HG02970 (cell line): ENCODE data around the gene NKX2-4.
"Not testable (repeated sequence)": the region's sequence is repeated elsewhere in the genome, so short reads cannot be mapped to it uniquely, and the experiment has no call there.

Source experiments
- ATAC-seq: cut with Tn5 transposase; IDR thresholded peaks from one replicate; pipeline ENCODE4 v1.9.1; 2021; ENCODE audit warnings: mild to moderate bottlenecking, moderate library complexity, moderate number of reproducible peaks; ENCODE audit not compliant: unreplicated experiment, low FRiP score

The NKX2-4 gene

GRCh38 chr20:21366273-21366672, 31.1 kb downstream of the NKX2-4 start:
- not testable (repeated sequence) for ATAC-seq

DNA sequence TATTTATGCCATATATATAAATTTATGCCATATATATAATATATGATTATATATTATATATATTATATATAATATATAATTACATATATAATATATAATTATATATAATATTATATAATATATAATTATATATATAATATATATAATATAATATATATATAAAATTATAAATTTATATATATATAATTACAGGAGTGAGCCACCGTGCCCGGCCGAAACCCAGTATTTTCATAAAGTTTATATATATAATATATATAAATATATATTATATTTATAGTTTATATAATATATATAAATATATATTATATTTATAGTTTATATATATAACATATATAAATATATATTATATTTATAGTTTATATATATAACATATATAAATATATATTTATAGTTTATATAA, 31.6 kb downstream of the NKX2-4 start:
- ATAC-seq = no peak

GRCh38 chr20:21364413-21364812, 32.9 kb downstream of the NKX2-4 start:
- ATAC-seq = no peak

GRCh38 chr20:21361266-21361665, 36.1 kb downstream of the NKX2-4 start:
- no peak for ATAC-seq

- ATAC-seq = no peak
Observed at GRCh38 chr20:21360705-21361104, 36.6 kb downstream of the NKX2-4 start.

DNA sequence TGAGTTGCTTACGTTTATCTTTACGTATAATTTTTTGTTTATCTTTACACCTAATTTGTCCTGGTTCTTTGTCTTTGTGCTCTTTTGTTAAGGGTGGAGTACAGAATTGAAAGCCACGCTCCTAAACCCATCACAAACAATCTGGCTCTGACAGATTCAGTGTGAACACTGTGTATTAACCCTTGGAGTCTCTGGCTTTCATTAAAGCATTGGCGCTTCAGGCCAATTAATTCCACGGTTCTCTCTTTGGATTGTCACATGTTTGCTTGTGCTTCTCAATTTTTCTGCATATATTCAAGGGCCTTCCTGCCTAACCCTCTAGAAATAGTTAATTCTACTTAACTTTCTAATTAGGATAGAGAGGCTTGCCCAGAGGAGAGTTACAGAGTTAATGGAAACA, 38.6 kb downstream of the NKX2-4 start:
- ATAC-seq = no peak

GRCh38 chr20:21357844-21358243, 39.5 kb downstream of the NKX2-4 start:
- no peak for ATAC-seq

DNA sequence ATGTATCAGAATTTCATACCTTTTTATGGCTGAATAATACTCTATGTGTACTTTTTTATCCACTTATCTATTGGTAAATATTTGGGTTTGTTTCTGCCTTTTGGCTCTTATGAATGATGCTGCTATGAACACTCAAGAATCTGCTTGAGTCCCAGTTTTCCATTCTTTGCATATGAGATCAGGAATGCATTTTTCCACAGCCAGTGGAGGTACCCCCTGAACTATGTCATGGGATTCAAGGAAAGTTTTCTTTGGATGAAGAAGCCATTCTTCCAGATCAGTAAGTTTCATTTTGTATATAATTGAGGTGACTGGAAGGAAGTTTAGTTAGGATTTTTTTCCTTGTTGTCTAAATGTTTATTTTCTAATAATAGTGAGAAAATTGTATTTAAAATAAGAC, 40.9 kb downstream of the NKX2-4 start:
- ATAC-seq = no peak

DNA sequence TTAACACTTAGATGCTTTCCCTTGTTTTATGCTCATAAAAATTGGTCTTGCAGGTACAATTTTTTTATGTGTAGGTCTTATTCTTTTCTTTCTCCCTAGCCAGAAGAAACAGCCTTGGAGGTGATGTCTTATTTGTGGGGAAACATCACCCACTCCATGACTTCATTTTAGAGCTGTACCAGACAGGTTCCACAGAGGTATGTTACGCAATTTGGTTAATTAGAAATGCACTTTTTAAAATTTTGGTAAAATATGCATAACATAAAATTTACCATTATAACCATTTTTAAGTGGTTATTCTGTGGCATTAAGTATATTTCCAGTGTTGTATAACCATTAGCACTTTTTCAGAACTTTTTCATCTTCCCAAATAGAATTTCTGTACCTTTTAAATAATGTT, 41.3 kb downstream of the NKX2-4 start:
- no peak for ATAC-seq

- no peak for ATAC-seq
Observed at GRCh38 chr20:21353236-21353635, 44.1 kb downstream of the NKX2-4 start.

DNA sequence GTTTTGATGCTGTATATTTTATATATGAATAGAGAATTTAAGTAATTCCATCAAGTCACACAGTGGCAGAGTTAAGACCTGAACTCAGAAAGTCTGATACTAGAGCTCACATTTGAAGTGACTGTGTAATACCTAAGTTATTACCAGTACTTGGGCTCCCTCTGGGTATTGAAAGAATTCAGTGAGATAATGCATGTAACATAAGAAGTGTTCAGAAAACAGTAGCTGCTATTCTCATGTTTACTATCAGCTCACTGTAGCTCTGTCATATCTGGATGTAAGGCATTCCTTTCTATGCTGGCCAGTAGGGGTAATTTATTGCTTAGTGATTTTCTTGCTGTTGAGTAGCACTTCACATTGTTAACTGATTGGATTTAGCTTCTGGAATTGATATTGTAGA, 44.6 kb downstream of the NKX2-4 start:
- ATAC-seq = no peak
